ENCODE measurements around the gene TTC4.

GRCh38 chr1:54671985-54672608, 43.6 kb upstream of the TTC4 start:
- TF ChIP-seq CTCF (conservative IDR thresholded peaks at IDR 0.05; ENCODE audit: low read depth, low read length): peak; percentile 80
- no peak for TF ChIP-seq EZH2 (IDR thresholded peaks at IDR 0.05; ENCODE audit: borderline replicate concordance, low read depth, low read length, poor library complexity, severe bottlenecking)
